HG03520 (cell line): ENCODE measurements around the gene LRSAM1.

ENCODE experiments used
- ATAC-seq: cut with Tn5 transposase; IDR thresholded peaks from one replicate; pipeline ENCODE4 v1.9.1; 2021; ENCODE audit warnings: mild to moderate bottlenecking, moderate library complexity; ENCODE audit not compliant: unreplicated experiment

The LRSAM1 gene

GRCh38 chr9:127529671-127530070, 78.4 kb downstream of the LRSAM1 start:
- no peak for ATAC-seq

- ATAC-seq, result no peak
Measured at GRCh38 chr9:127530206-127530941, 79.1 kb downstream of the LRSAM1 start.

GRCh38 chr9:127531676-127532075, 80.4 kb downstream of the LRSAM1 start:
- ATAC-seq, result no peak

DNA sequence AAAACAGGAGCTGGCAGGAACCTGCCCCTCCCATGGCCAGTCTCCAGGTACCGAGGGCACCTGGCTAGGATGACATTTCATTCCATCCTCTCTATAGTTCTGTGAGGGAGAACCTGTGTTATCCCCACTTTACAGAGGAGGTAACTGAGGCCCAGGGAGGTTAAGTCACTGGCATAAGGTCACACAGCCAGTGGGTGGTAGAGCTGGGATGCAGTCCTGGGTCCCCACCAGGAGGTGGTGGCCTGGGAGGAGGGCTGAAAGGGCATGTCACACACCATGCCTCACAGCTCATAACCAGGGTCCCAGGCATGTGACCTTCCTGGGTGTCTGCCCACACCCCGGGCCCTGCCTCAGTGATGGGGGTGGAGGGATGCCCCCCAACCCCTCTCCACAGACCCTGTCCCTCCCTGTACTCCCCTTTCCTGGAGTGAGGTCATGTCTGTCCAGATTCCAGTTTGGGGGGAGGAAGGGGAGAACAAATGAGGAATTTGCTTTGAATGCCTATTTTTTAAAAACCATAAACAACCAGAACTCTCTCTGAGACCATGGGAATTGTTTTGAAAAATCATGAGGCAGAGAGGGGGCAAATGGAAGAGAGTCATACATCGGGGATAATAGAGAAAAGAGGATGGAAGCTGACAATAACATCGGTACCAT, 83.1 kb downstream of the LRSAM1 start:
- no peak for ATAC-seq

- ATAC-seq, result no peak
Measured at GRCh38 chr9:127534931-127535330, 83.6 kb downstream of the LRSAM1 start.

- no peak for ATAC-seq
Measured at GRCh38 chr9:127535396-127535795, 84.1 kb downstream of the LRSAM1 start.

DNA sequence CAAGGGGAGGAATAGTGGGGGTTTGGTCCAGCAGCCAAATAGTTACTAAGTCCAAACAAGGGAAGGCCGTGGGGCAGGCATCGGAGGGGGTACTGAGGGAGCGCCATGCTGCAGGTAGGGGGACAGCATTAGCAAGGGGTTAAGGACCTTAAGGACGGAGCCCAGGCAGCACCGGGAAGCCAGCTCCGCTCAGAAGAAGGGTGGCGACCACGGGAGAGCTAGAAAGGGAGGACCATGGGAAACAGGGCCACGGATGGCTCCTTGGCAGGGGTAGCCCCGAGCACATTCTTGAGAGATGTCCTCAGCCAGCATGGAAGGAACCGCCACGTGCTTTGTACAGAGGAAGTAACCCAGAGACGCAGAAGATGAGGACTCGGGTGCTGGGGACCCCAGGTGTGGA, 84.5 kb downstream of the LRSAM1 start:
- ATAC-seq, result no peak

DNA sequence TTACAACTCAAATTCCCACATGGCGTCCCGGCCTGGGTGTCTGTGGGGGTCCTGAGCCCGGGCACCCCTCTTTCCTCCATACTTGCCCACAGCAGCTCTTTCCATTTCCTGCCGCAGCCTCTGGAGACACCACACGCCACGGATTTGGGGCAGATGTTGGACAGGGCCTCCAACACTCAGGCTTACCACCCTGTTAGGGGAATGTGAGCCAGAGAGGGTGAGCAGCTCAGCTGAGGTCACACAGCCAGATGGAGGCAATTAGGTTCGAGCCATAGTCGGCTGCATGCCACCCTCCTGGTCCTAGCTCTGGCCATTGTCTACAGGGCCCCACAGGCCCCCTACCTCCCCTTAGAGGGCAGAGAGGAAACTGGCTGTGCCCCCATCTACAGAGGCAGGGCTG, 85.2 kb downstream of the LRSAM1 start:
- ATAC-seq, result no peak

DNA sequence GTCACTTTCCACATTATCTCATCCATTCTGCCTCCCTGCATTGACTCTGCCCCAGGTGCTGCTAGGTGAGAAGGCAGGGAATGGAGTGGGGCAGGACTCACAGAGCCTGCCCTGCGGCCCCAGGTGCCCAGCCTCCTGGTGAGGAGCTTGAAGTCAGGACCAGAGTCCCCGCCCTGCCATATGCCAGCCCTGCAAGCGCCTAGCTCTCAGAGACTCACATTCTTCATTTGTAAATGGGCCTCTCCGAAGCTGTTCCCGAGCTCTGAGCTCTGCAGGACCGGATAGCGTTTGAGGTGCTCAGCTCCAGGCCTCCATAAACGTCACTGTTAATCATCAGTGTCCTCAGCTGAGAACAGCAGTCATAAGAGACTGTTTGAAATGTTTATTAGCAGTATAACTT, 85.7 kb downstream of the LRSAM1 start:
- ATAC-seq, result no peak

- no peak for ATAC-seq
Measured at GRCh38 chr9:127537792-127538191, 86.5 kb downstream of the LRSAM1 start.

- ATAC-seq, result no peak
Measured at GRCh38 chr9:127538849-127539258, 87.5 kb downstream of the LRSAM1 start.

GRCh38 chr9:127539259-127539981, 88.1 kb downstream of the LRSAM1 start:
- no peak for ATAC-seq

GRCh38 chr9:127539982-127540663, 88.8 kb downstream of the LRSAM1 start:
- no peak for ATAC-seq

GRCh38 chr9:127540664-127541041, 89.3 kb downstream of the LRSAM1 start:
- no peak for ATAC-seq

DNA sequence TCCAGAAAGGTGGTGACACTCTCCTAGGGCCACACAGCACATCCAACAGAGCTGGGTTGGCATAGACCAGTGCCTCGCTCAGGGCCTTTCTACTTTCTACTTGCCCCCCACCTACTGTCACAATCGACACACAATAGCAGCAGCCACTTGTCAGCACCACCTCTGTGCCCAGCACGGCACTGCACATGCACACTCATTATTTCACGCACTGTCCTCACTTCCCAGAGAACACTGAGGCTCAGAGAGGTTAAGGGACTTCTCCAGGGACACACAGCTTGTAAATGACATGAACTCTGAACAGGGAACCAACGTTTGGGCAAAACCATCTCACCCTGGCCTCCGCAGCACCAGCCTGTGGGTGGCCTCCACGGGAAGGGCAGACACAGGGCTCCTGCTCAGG, 89.9 kb downstream of the LRSAM1 start:
- ATAC-seq, result no peak

GRCh38 chr9:127541865-127542264, 90.6 kb downstream of the LRSAM1 start:
- ATAC-seq, result no peak

GRCh38 chr9:127543221-127543620, 91.9 kb downstream of the LRSAM1 start:
- ATAC-seq, result no peak

DNA sequence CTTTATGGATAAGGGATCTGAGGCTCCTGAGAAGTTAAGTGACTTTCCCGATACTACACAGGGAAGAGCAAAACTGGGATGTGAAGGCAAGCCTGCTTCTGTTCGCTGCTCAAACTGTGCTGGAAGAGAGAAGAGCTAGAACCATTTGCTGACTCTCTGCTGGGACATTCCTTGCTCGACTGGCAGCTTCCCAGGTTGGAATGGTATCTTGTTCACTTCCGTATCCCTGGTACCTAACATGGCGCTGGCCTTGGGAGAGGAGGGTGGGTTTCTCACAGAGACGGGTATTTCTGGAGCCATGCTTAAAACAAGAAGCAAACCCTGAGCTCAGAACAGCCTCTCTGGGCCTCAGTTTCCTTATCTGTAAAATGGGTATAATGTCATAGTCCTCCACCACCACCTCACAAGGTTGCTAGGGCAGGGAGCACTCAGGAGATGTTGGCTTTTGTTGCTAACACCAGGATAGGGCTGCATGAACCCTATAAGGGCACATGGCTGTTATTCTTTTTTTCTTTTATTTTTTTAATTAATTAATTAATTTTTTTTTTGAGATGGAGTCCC, 92.7 kb downstream of the LRSAM1 start:
- ATAC-seq, result no peak

DNA sequence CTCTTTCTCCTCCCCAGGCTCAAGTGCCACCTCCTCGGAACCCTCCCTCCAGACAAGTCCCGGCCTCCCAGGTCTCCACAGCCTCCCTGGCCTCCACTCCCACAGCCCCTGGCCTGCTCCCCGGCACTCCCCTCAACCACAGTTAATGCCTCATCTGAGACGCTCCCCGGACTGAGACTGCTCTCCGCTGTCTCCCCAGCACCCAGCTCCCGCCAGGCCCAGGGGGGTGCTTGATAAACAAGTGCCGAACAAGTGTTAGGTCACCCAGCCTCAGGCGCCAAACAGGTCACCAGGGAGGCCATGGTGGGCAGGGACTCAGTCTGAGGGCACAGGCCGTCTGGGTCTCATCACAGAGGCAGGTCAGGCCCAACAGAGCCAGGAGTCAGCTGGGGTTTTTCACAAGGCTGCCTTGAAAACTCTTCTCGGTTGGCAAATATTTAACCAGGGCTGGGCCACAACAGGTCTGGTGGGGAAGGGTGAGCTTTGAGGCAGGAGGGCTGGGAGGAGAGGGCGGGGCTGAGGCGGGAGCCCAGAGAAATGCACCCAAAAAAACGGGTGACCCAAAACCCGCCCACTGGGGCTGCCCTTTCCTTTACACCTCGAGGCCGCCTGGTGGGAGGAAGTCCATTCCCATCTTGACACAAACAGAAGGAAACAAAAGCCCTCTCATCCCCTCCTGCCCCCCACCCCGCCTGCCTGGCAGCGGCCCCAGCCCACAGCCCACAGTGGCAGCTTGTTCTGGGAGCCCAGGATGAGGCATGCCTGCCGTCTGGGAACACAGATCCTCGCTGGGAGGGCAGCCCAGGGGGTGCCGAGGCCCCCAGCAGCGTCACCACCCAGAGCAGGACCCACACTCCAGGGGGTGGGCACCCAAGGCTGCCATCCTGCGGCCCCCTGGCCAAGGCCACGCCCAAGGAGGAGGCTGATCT, 94.2 kb downstream of the LRSAM1 start:
- ATAC-seq, result no peak
